ENCODE measurements around the gene PGBD5.
A peak's percentile ranks its signal among the peaks of the same experiment; 100 is the strongest.

The PGBD5 gene

GRCh38 chr1:230394741-230395140 is 31.4 kb downstream of the PGBD5 start:
- no peak for DNase-seq (ENCODE audit: low spot score)

- DNase-seq (ENCODE audit: low spot score) = no peak
These were observed 32.0 kb downstream of the PGBD5 start for GRCh38 chr1:230394134-230394533.

- DNase-seq (ENCODE audit: low spot score) = no peak
These were observed 32.4 kb downstream of the PGBD5 start for GRCh38 chr1:230393722-230394121.

GRCh38 chr1:230392920-230393521 is 33.1 kb downstream of the PGBD5 start:
- DNase-seq (ENCODE audit: low spot score) = no peak

- DNase-seq (ENCODE audit: low spot score) = no peak
These were observed 33.6 kb downstream of the PGBD5 start for GRCh38 chr1:230392536-230392909.

- no peak for DNase-seq (ENCODE audit: low spot score)
These were observed 34.2 kb downstream of the PGBD5 start for GRCh38 chr1:230391776-230392535.

- DNase-seq (ENCODE audit: low spot score) = no peak
These were observed 35.8 kb downstream of the PGBD5 start for GRCh38 chr1:230390371-230390770.

- DNase-seq (ENCODE audit: low spot score) = no peak
These were observed 38.3 kb downstream of the PGBD5 start for GRCh38 chr1:230387876-230388275.

GRCh38 chr1:230387296-230387695 is 38.8 kb downstream of the PGBD5 start:
- DNase-seq (ENCODE audit: low spot score) = no peak

GRCh38 chr1:230386637-230387262 is 39.4 kb downstream of the PGBD5 start:
- no peak for DNase-seq (ENCODE audit: low spot score)

GRCh38 chr1:230385930-230386329 is 40.2 kb downstream of the PGBD5 start:
- DNase-seq (ENCODE audit: low spot score) = no peak

- DNase-seq (ENCODE audit: low spot score) = no peak
These were observed 41.0 kb downstream of the PGBD5 start for GRCh38 chr1:230385158-230385450.

GRCh38 chr1:230384380-230385157 is 41.6 kb downstream of the PGBD5 start:
- no peak for DNase-seq (ENCODE audit: low spot score)

- no peak for DNase-seq (ENCODE audit: low spot score)
These were observed 42.7 kb downstream of the PGBD5 start for GRCh38 chr1:230383425-230383824.

GRCh38 chr1:230382001-230382491 is 44.1 kb downstream of the PGBD5 start:
- peak; percentile 98 for DNase-seq (ENCODE audit: low spot score)

GRCh38 chr1:230381585-230381984 is 44.5 kb downstream of the PGBD5 start:
- DNase-seq (ENCODE audit: low spot score) = no peak

- no peak for DNase-seq (ENCODE audit: low spot score)
These were observed 45.1 kb downstream of the PGBD5 start for GRCh38 chr1:230381049-230381467.

- no peak for DNase-seq (ENCODE audit: low spot score)
These were observed 46.2 kb downstream of the PGBD5 start for GRCh38 chr1:230379928-230380327.

GRCh38 chr1:230379462-230379861 is 46.7 kb downstream of the PGBD5 start:
- DNase-seq (ENCODE audit: low spot score) = no peak

GRCh38 chr1:230377851-230378250 is 48.3 kb downstream of the PGBD5 start:
- no peak for DNase-seq (ENCODE audit: low spot score)

- DNase-seq (ENCODE audit: low spot score) = no peak
These were observed 48.8 kb downstream of the PGBD5 start for GRCh38 chr1:230377324-230377723.

- no peak for DNase-seq (ENCODE audit: low spot score)
These were observed 49.8 kb downstream of the PGBD5 start for GRCh38 chr1:230376296-230376695.

GRCh38 chr1:230375780-230376179 is 50.4 kb downstream of the PGBD5 start:
- DNase-seq (ENCODE audit: low spot score) = no peak

Data from kidney tubule cell (primary cell).